Measurements from ENCODE around the gene CLN6.
"Not testable (repeated sequence)": the region's sequence is repeated elsewhere in the genome, so short reads cannot be mapped to it uniquely, and the experiment has no call there.

The CLN6 gene

DNA sequence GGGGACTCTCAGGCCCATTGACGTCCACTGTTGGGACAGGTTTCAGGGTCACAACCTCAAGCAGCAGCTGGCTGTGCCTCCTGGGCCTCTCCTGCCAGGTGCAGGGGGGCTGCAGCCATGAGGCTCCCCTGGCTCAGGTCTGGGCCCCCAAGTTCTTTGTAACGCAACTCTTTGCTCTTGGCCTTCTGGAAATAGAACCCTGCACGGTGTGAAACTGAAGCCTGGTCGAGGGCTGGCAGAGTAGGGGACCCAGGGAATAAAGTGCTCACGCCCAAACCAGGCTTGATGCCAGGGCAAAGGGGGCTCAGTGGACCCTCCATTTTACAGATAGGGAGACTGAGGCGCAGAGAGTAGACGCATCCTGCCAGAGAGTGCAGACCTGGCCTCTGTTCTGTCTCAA, 25.2 kb downstream of the CLN6 start:
- no peak overlapping the region for H2AFZ ChIP-seq (ENCODE audit: low read length)
- no peak overlapping the region for H3K4me3 ChIP-seq (ENCODE audit: low read length, poor library complexity, severe bottlenecking)
- H3F3A ChIP-seq (ENCODE audit: low read depth): no peaks in the 10 kb centered on the region
- no peaks in the 10 kb centered on the region for H4K20me1 ChIP-seq (ENCODE audit: insufficient read depth, low read length, poor library complexity, severe bottlenecking)
- H3K79me2 ChIP-seq (ENCODE audit: insufficient read depth, low read length): no peaks in the 10 kb centered on the region; the same call in 1 of the 2 replicates
- H3K4me2 ChIP-seq (ENCODE audit: low read depth, low read length, poor library complexity, severe bottlenecking): no peak overlapping the region
- H3K9me2 ChIP-seq (replicated peaks; ENCODE audit: low read depth, low read length): no peaks in the 10 kb centered on the region
- TF ChIP-seq EZH2phosphoT487 (IDR thresholded peaks at IDR 0.05; ENCODE audit: borderline replicate concordance) (no peak), CTCF (conservative IDR thresholded peaks at IDR 0.05; ENCODE audit: low read length) (no peak)
- H3K9me3 ChIP-seq (ENCODE audit: insufficient read depth, low read depth, low read length): no peaks in the 10 kb centered on the region
- H3K27me3 ChIP-seq (ENCODE audit: insufficient read depth, low read length, poor library complexity, severe bottlenecking): no peaks in the 10 kb centered on the region
- no peak overlapping the region for H3K9ac ChIP-seq (ENCODE audit: low read depth, low read length, poor library complexity, severe bottlenecking)
- peaks cover 22% of the 10 kb centered on the region; the same call in 1 of the 2 replicates for H3K36me3 ChIP-seq (ENCODE audit: insufficient read depth, low read length)
- H3K4me1 ChIP-seq (ENCODE audit: insufficient read depth, low read length, poor library complexity, severe bottlenecking): no peaks in the 10 kb centered on the region

DNA sequence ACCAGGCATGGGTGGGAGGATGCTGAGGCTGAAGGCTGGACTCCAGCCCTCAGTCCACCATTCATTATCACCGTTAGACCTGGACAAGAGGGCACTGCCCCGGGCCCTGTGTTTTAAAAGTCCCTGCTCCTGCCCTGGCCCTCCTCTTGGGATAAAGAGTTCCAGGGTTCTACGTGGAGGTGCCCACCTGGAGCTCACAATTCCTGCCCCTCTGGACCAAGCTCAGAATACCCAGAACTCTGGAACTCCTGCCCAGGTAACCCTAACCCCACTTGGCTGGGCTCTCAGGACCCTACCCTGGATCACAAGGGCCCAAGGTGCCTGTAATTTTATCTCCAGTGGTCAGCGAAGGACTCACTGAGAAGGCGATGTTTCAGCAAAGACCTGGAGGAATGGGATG, 25.6 kb downstream of the CLN6 start:
- H3K4me3 ChIP-seq (ENCODE audit: low read length, poor library complexity, severe bottlenecking): no peak overlapping the region
- no peaks in the 10 kb centered on the region for H3K9me2 ChIP-seq (replicated peaks; ENCODE audit: low read depth, low read length)
- no peaks in the 10 kb centered on the region for H4K20me1 ChIP-seq (ENCODE audit: insufficient read depth, low read length, poor library complexity, severe bottlenecking)
- peaks cover 19% of the 10 kb centered on the region; the same call in 1 of the 2 replicates for H3K36me3 ChIP-seq (ENCODE audit: insufficient read depth, low read length)
- H3K79me2 ChIP-seq (ENCODE audit: insufficient read depth, low read length): no peaks in the 10 kb centered on the region
- no peak overlapping the region for H3K4me2 ChIP-seq (ENCODE audit: low read depth, low read length, poor library complexity, severe bottlenecking)
- no peaks in the 10 kb centered on the region for H3K4me1 ChIP-seq (ENCODE audit: insufficient read depth, low read length, poor library complexity, severe bottlenecking)
- no peaks in the 10 kb centered on the region for H3K27me3 ChIP-seq (ENCODE audit: insufficient read depth, low read length, poor library complexity, severe bottlenecking)
- H3K9me3 ChIP-seq (ENCODE audit: insufficient read depth, low read depth, low read length): no peaks in the 10 kb centered on the region
- no peak for TF ChIP-seq CTCF (conservative IDR thresholded peaks at IDR 0.05; ENCODE audit: low read length)
- TF ChIP-seq EZH2phosphoT487 (IDR thresholded peaks at IDR 0.05; ENCODE audit: borderline replicate concordance): no peak
- no peak overlapping the region for H3K9ac ChIP-seq (ENCODE audit: low read depth, low read length, poor library complexity, severe bottlenecking)
- H2AFZ ChIP-seq (ENCODE audit: low read length): no peak overlapping the region
- no peaks in the 10 kb centered on the region for H3F3A ChIP-seq (ENCODE audit: low read depth)

- Histone ChIP-seq H3K9me3 (ENCODE audit: insufficient read depth, low read depth, low read length) (no peaks in the 10 kb centered on the region), H3K27me3 (ENCODE audit: insufficient read depth, low read length, poor library complexity, severe bottlenecking) (no peaks in the 10 kb centered on the region), H3K36me3 (ENCODE audit: insufficient read depth, low read length) (peaks cover 19% of the 10 kb centered on the region; the same call in 1 of the 2 replicates), H3K4me2 (ENCODE audit: low read depth, low read length, poor library complexity, severe bottlenecking) (no peak overlapping the region), H3K79me2 (ENCODE audit: insufficient read depth, low read length) (no peaks in the 10 kb centered on the region), H3F3A (ENCODE audit: low read depth) (no peaks in the 10 kb centered on the region), H2AFZ (ENCODE audit: low read length) (no peak overlapping the region), H3K4me1 (ENCODE audit: insufficient read depth, low read length, poor library complexity, severe bottlenecking) (no peaks in the 10 kb centered on the region), H3K9me2 (replicated peaks; ENCODE audit: low read depth, low read length) (no peaks in the 10 kb centered on the region), H4K20me1 (ENCODE audit: insufficient read depth, low read length, poor library complexity, severe bottlenecking) (no peaks in the 10 kb centered on the region), H3K9ac (ENCODE audit: low read depth, low read length, poor library complexity, severe bottlenecking) (no peak overlapping the region), H3K4me3 (ENCODE audit: low read length, poor library complexity, severe bottlenecking) (no peak overlapping the region)
- no peak for TF ChIP-seq CTCF (conservative IDR thresholded peaks at IDR 0.05; ENCODE audit: low read length)
- no peak for TF ChIP-seq EZH2phosphoT487 (IDR thresholded peaks at IDR 0.05; ENCODE audit: borderline replicate concordance)
Measured at GRCh38 chr15:68203486-68203885, 26.0 kb downstream of the CLN6 start.

- H3K4me1 ChIP-seq (ENCODE audit: insufficient read depth, low read length, poor library complexity, severe bottlenecking): not testable (repeated sequence)
Measured at GRCh38 chr15:68202994-68203393, 26.5 kb downstream of the CLN6 start.

More at GRCh38 chr15:68202994-68203393, 26.5 kb downstream of the CLN6 start:
- H3K79me2 ChIP-seq (ENCODE audit: insufficient read depth, low read length); H3F3A ChIP-seq (ENCODE audit: low read depth); H3K9me2 ChIP-seq (replicated peaks; ENCODE audit: low read depth, low read length); H3K27me3 ChIP-seq (ENCODE audit: insufficient read depth, low read length, poor library complexity, severe bottlenecking); H4K20me1 ChIP-seq (ENCODE audit: insufficient read depth, low read length, poor library complexity, severe bottlenecking); H3K9ac ChIP-seq (ENCODE audit: low read depth, low read length, poor library complexity, severe bottlenecking); H2AFZ ChIP-seq (ENCODE audit: low read length); H3K4me3 ChIP-seq (ENCODE audit: low read length, poor library complexity, severe bottlenecking); H3K4me2 ChIP-seq (ENCODE audit: low read depth, low read length, poor library complexity, severe bottlenecking); H3K9me3 ChIP-seq (ENCODE audit: insufficient read depth, low read depth, low read length): not testable (repeated sequence)
- H3K36me3 ChIP-seq (ENCODE audit: insufficient read depth, low read length): peaks cover 19% of the 10 kb centered on the region; the same call in 1 of the 2 replicates
